ENCODE data around the gene B3GNT2.

DNA sequence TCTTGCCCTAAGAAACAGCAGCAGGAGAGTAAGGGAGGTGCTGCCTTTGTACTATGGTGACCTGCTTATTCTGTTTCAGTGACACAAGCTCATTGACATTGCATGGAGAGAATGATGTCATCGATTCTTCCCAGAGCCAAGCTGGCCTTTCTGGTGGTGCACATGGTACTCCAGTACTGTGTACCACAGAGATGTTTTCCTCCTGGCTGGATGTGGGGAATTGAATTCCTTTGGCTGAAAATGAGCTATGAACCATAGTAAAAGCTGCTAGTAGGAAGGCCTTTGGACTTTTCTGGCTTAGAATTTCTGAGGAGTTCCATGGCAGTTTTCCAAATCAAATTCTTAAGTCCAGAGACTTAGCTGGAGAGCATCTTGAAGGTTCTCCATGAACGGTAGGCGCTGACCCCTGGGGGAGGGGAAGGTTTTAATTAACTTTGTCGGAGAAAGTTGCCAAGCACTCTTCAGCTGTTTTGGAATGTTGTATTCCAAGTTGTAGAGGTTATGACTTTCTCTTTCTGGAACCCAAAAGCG is 17.1 kb upstream of the B3GNT2 start:
- TF ChIP-seq, protein P1, sequence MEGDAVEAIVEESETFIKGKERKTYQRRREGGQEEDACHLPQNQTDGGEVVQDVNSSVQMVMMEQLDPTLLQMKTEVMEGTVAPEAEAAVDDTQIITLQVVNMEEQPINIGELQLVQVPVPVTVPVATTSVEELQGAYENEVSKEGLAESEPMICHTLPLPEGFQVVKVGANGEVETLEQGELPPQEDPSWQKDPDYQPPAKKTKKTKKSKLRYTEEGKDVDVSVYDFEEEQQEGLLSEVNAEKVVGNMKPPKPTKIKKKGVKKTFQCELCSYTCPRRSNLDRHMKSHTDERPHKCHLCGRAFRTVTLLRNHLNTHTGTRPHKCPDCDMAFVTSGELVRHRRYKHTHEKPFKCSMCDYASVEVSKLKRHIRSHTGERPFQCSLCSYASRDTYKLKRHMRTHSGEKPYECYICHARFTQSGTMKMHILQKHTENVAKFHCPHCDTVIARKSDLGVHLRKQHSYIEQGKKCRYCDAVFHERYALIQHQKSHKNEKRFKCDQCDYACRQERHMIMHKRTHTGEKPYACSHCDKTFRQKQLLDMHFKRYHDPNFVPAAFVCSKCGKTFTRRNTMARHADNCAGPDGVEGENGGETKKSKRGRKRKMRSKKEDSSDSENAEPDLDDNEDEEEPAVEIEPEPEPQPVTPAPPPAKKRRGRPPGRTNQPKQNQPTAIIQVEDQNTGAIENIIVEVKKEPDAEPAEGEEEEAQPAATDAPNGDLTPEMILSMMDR (IDR thresholded peaks at IDR 0.05; ENCODE audit: borderline replicate concordance, extremely low read depth, low read length, poor library complexity, severe bottlenecking) = no peak
- TF ChIP-seq EZH2 (IDR thresholded peaks at IDR 0.05; ENCODE audit: borderline replicate concordance, low read depth, low read length, severe bottlenecking) = no peak

Measured in DND-41 (cell line).